SH-SY5Y (cell line): ENCODE data around the gene IQCE.

Experiments
- GATA2 ChIP-seq: IDR thresholded peaks from 2 replicates; pipeline ENCODE4 v1.6.1; 2011; ENCODE audit warnings: mild to moderate bottlenecking, low read depth, low read length
- GATA3 ChIP-seq: IDR thresholded peaks from 2 replicates; pipeline ENCODE4 v1.6.1; 2011; ENCODE audit warnings: low read depth, mild to moderate bottlenecking, low read length, moderate library complexity

GRCh38 chr7:2571409-2571808 is 12.6 kb downstream of the IQCE start:
- TF ChIP-seq GATA2 = no peak
- TF ChIP-seq GATA3 = no peak
